HepG2 (cell line): Measurements from ENCODE around the gene WDSUB1. TPM values are rescaled to one million over a fixed set of nuclear protein-coding genes. Genes with fewer than 3 reads are reported as not detected.

Experiments used
- FOSL1 ChIP-seq: sonication (generic); formaldehyde crosslinking; IDR thresholded peaks from 2 replicates; pipeline ENCODE4 v1.9.0; 2021; ENCODE audit warnings: missing genetic modification reagents, borderline replicate concordance
- GTF3A ChIP-seq: sonication (generic); formaldehyde crosslinking; conservative IDR thresholded peaks from 2 replicates; pipeline ENCODE4 v1.4.0; 2020; ENCODE audit warnings: mild to moderate bottlenecking, missing genetic modification reagents
- KDM6A ChIP-seq: IDR thresholded peaks from 2 replicates; pipeline ENCODE4 v1.6.1; 2016; ENCODE audit warnings: low read depth
- KLF6 ChIP-seq: IDR thresholded peaks from 2 replicates; pipeline ENCODE4 v1.8.0; 2016; ENCODE audit warnings: missing biosample characterization, missing genetic modification reagents
- NCOR1 ChIP-seq: fragments of 200-600 bp; sonication (generic); IDR thresholded peaks from 2 replicates; pipeline ENCODE4 v1.7.0; 2017; ENCODE audit warnings: antibody characterized with exemption, low read length, borderline replicate concordance
- SP5 ChIP-seq: IDR thresholded peaks from 2 replicates; pipeline ENCODE4 v1.6.1; 2016; ENCODE audit warnings: low read depth, borderline replicate concordance
- TAF1 ChIP-seq: sonication (generic); formaldehyde crosslinking; IDR thresholded peaks from 2 replicates; pipeline ENCODE4 v1.4.0; 2020; ENCODE audit warnings: missing genetic modification reagents
- TCF7L2 ChIP-seq: IDR thresholded peaks from 2 replicates; pipeline ENCODE4 v1.6.1; 2011; ENCODE audit warnings: mild to moderate bottlenecking, low read depth, low read length, moderate library complexity
- U2AF1 ChIP-seq: fragments of 200-400 bp; formaldehyde crosslinking; optimal IDR thresholded peaks from 2 replicates; pipeline ENCODE3; 2017; ENCODE audit warnings: mild to moderate bottlenecking, low read depth, low read length
- XBP1 ChIP-seq: sonication (generic); formaldehyde crosslinking; IDR thresholded peaks from 2 replicates; pipeline ENCODE4 v1.5.0; 2020; ENCODE audit warnings: missing genetic modification reagents
- ZBTB20 ChIP-seq: sonication (generic); formaldehyde crosslinking; IDR thresholded peaks from 2 replicates; pipeline ENCODE4 v1.8.1; 2023; ENCODE audit warnings: missing genetic modification reagents, low read depth, mild to moderate bottlenecking, borderline replicate concordance
- ZKSCAN8 ChIP-seq: IDR thresholded peaks from 2 replicates; pipeline ENCODE4 v1.6.1; 2016; ENCODE audit warnings: borderline replicate concordance, missing genetic modification reagents, missing compliant biosample characterization
- ZNF274 ChIP-seq: sonication (generic); formaldehyde crosslinking; IDR thresholded peaks from 2 replicates; pipeline ENCODE4 v1.5.1; 2020; ENCODE audit warnings: mild to moderate bottlenecking, missing genetic modification reagents
- ZNF335 ChIP-seq: sonication (generic); formaldehyde crosslinking; IDR thresholded peaks from 2 replicates; pipeline ENCODE4 v1.4.0; 2020; ENCODE audit warnings: missing genetic modification reagents
- ZNF891 ChIP-seq: sonication (generic); formaldehyde crosslinking; IDR thresholded peaks from 2 replicates; pipeline ENCODE4 v1.5.0; 2020; ENCODE audit warnings: mild to moderate bottlenecking, missing genetic modification reagents
- ZSCAN25 ChIP-seq: sonication (generic); formaldehyde crosslinking; IDR thresholded peaks from 2 replicates; pipeline ENCODE4 v1.8.0; 2022; ENCODE audit warnings: mild to moderate bottlenecking, missing genetic modification reagents
- polyA plus RNA-seq, 8 experiments: library from polyadenylated mRNA; depleted of rRNA in 3 of 8; stranded (reverse) in 7 of 8; unstranded in 1 of 8; fragments of >200 nt; fragmentation: Illumina TruSeq in 4 of 8; extraction: Trizol in 4 of 8; gene quantifications; 2 replicates each; pipeline versions ENCODE4 v1.2.1 to v1.2.3, GENCODE V29; 2011 to 2016; ENCODE audit warnings: low read depth in 4 of 8, missing spikeins in 1 of 8, mixed read lengths in 1 of 8; ENCODE audit not compliant: insufficient read depth in 1 of 8
- total RNA-seq, 5 experiments: library from RNA; depleted of rRNA; stranded (reverse); fragments of >200 nt; fragmentation: Illumina TruSeq; extraction: Trizol; gene quantifications; 2 replicates each; pipeline ENCODE4 v1.2.3, GENCODE V29; 2016; ENCODE audit warnings: low read depth in 1 of 5
- TF ChIP-seq, protein P1 (sequence below): IDR thresholded peaks from 2 replicates; pipeline ENCODE4 v1.6.1; 2018; ENCODE audit warnings: missing genetic modification reagents, mild to moderate bottlenecking, missing compliant biosample characterization
- TF ChIP-seq, protein P2 (sequence below): sonication (generic); formaldehyde crosslinking; IDR thresholded peaks from 2 replicates; pipeline ENCODE4 v1.4.0; 2020; ENCODE audit warnings: missing genetic modification reagents, borderline replicate concordance
- TF ChIP-seq, protein P3 (sequence below): sonication (generic); formaldehyde crosslinking; IDR thresholded peaks from 2 replicates; pipeline ENCODE4 v1.4.0; 2020; ENCODE audit warnings: mild to moderate bottlenecking, missing genetic modification reagents
- TF ChIP-seq, protein P4 (sequence below): sonication (generic); formaldehyde crosslinking; IDR thresholded peaks from 2 replicates; pipeline ENCODE4 v1.5.0; 2020; ENCODE audit warnings: missing genetic modification reagents, mild to moderate bottlenecking, borderline replicate concordance
- TF ChIP-seq, protein P5 (sequence below): IDR thresholded peaks from 2 replicates; pipeline ENCODE4 v1.6.1; 2016; ENCODE audit warnings: low read depth, borderline replicate concordance

WDSUB1 gene
- total and polyA plus RNA-seq, 2 of the 13 experiments (the other 11 are each of a cell fraction or from before 2014, with no cell fraction given), result 10.1 to 10.7 TPM

DNA sequence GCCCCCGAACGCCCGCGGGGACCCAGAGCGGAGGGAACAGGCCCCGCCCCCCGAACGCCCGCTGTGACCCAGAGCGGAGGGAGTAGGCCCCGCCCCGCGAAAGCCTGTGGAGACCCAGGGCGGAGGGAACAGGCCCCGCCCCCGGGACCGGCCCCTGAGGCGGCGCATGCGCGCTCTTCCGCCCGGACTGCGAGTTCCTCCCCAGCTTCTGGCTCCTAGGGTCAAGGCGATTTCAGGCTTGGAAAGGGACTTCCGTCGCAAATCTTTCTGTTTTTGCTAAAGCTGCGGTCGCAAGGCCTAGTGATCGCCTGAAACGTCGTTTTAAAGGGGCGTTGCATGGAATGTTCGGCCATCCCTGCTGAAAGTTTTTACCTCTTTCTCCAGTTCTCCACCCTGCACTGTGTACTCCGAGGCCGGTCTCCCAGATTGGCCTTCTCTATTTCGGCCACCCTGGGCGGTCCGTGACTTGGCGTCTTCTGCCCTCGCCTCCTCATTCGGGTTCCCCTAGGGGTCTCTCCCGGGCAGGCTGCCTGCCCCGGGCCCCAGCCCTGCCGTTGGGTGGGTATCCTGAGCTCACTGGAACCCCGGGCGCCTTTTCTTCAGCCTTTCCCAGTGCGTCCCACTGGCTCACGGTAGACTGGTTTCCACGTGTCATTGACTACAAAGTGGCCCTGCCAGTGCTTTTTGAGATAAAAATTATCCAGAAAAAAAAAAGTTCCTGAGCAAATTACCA lies 372 bp upstream of the WDSUB1 start (continued):
- TF ChIP-seq TCF7L2 (no peak), KLF6 (no peak; the same call in 1 of the 2 replicates), NCOR1 (no peak; the same call in 1 of the 2 replicates), U2AF1 (peak; percentile 87), TAF1 (peak; percentile 87), GTF3A (CRISPR knock-in tag) (no peak), ZBTB20 (CRISPR knock-in tag) (no peak), ZSCAN25 (CRISPR knock-in tag) (no peak), ZNF274 (CRISPR knock-in tag) (no peak; the same call in 1 of the 2 replicates), KDM6A (CRISPR knock-in tag) (no peak), XBP1 (0 out of 2 replicates have a peak, but pooled peaks have one; percentile 13), ZKSCAN8 (CRISPR knock-in tag) (no peak), ZNF891 (0 out of 2 replicates have a peak, but pooled peaks have one; percentile 14), FOSL1 (CRISPR knock-in tag) (no peak), SP5 (CRISPR knock-in tag) (no peak), ZNF335 (CRISPR knock-in tag) (no peak; the same call in 1 of the 2 replicates)
- TF ChIP-seq, protein P1, sequence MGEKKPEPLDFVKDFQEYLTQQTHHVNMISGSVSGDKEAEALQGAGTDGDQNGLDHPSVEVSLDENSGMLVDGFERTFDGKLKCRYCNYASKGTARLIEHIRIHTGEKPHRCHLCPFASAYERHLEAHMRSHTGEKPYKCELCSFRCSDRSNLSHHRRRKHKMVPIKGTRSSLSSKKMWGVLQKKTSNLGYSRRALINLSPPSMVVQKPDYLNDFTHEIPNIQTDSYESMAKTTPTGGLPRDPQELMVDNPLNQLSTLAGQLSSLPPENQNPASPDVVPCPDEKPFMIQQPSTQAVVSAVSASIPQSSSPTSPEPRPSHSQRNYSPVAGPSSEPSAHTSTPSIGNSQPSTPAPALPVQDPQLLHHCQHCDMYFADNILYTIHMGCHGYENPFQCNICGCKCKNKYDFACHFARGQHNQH (CRISPR knock-in tag), result peak; percentile 69; the same call in 1 of the 2 replicates
- TF ChIP-seq, protein P2, sequence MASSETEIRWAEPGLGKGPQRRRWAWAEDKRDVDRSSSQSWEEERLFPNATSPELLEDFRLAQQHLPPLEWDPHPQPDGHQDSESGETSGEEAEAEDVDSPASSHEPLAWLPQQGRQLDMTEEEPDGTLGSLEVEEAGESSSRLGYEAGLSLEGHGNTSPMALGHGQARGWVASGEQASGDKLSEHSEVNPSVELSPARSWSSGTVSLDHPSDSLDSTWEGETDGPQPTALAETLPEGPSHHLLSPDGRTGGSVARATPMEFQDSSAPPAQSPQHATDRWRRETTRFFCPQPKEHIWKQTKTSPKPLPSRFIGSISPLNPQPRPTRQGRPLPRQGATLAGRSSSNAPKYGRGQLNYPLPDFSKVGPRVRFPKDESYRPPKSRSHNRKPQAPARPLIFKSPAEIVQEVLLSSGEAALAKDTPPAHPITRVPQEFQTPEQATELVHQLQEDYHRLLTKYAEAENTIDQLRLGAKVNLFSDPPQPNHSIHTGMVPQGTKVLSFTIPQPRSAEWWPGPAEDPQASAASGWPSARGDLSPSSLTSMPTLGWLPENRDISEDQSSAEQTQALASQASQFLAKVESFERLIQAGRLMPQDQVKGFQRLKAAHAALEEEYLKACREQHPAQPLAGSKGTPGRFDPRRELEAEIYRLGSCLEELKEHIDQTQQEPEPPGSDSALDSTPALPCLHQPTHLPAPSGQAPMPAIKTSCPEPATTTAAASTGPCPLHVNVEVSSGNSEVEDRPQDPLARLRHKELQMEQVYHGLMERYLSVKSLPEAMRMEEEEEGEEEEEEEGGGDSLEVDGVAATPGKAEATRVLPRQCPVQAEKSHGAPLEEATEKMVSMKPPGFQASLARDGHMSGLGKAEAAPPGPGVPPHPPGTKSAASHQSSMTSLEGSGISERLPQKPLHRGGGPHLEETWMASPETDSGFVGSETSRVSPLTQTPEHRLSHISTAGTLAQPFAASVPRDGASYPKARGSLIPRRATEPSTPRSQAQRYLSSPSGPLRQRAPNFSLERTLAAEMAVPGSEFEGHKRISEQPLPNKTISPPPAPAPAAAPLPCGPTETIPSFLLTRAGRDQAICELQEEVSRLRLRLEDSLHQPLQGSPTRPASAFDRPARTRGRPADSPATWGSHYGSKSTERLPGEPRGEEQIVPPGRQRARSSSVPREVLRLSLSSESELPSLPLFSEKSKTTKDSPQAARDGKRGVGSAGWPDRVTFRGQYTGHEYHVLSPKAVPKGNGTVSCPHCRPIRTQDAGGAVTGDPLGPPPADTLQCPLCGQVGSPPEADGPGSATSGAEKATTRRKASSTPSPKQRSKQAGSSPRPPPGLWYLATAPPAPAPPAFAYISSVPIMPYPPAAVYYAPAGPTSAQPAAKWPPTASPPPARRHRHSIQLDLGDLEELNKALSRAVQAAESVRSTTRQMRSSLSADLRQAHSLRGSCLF (CRISPR knock-in tag), result no peak; the same call in 1 of the 2 replicates
- TF ChIP-seq, protein P3, sequence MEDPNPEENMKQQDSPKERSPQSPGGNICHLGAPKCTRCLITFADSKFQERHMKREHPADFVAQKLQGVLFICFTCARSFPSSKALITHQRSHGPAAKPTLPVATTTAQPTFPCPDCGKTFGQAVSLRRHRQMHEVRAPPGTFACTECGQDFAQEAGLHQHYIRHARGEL (CRISPR knock-in tag), result no peak
- TF ChIP-seq, protein P4, sequence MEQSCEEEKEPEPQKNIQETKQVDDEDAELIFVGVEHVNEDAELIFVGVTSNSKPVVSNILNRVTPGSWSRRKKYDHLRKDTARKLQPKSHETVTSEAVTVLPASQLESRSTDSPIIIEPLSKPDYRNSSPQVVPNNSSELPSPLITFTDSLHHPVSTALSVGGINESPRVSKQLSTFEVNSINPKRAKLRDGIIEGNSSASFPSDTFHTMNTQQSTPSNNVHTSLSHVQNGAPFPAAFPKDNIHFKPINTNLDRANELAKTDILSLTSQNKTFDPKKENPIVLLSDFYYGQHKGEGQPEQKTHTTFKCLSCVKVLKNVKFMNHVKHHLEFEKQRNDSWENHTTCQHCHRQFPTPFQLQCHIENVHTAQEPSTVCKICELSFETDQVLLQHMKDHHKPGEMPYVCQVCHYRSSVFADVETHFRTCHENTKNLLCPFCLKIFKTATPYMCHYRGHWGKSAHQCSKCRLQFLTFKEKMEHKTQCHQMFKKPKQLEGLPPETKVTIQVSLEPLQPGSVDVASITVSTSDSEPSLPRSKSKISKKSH, result peak; percentile 35; the same call in 1 of the 2 replicates
- TF ChIP-seq, protein P5, sequence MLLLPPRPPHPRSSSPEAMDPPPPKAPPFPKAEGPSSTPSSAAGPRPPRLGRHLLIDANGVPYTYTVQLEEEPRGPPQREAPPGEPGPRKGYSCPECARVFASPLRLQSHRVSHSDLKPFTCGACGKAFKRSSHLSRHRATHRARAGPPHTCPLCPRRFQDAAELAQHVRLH (CRISPR knock-in tag), result no peak
